Adipocyte (in vitro differentiated cells): Measurements from ENCODE around the gene FRMD4A.
A peak's percentile ranks its signal among the peaks of the same experiment; 100 is the strongest.
"Not testable (repeated sequence)": the region's sequence is repeated elsewhere in the genome, so short reads cannot be mapped to it uniquely, and the experiment has no call there.

Source experiments
- DNase-seq: peaks from one replicate; pipeline ENCODE4 v3.0.0-alpha.2; 2015; ENCODE audit warnings: low read depth
- H3K27me3 ChIP-seq: replicated peaks from 2 replicates; pipeline ENCODE4 v1.7.0; 2013; ENCODE audit warnings: mild to moderate bottlenecking, low read length, moderate library complexity; ENCODE audit not compliant: control insufficient read depth, insufficient read depth
- H3K36me3 ChIP-seq: 2 replicates; pipeline ENCODE4 v1.7.0; 2013; ENCODE audit warnings: low read length, mild to moderate bottlenecking, moderate library complexity; ENCODE audit not compliant: control insufficient read depth, insufficient read depth, severe bottlenecking
- H3K4me1 ChIP-seq: 2 replicates; pipeline ENCODE4 v1.7.0; 2013; ENCODE audit warnings: mild to moderate bottlenecking, low read length, moderate library complexity; ENCODE audit not compliant: control insufficient read depth, insufficient read depth
- H3K4me3 ChIP-seq: 2 replicates; pipeline ENCODE4 v1.7.0; 2013; ENCODE audit warnings: mild to moderate bottlenecking, low read length, moderate library complexity
- H3K9ac ChIP-seq: 2 replicates; pipeline ENCODE4 v1.7.0; 2013; ENCODE audit warnings: mild to moderate bottlenecking, low read length, moderate library complexity
- H3K9me3 ChIP-seq: 2 replicates; pipeline ENCODE4 v1.7.0; 2013; ENCODE audit warnings: mild to moderate bottlenecking, low read length, moderate library complexity; ENCODE audit not compliant: control insufficient read depth

FRMD4A gene

GRCh38 chr10:13792006-13792405 lies 538.7 kb downstream of the FRMD4A start:
- DNase-seq: no peak
- Histone ChIP-seq H3K36me3 (peaks cover 71% of the 10 kb centered on the region), H3K9me3 (no peaks in the 10 kb centered on the region), H3K9ac (no peak overlapping the region), H3K27me3 (no peaks in the 10 kb centered on the region), H3K4me1 (peaks cover 22% of the 10 kb centered on the region), H3K4me3 (no peak overlapping the region)

GRCh38 chr10:13791483-13791882 lies 539.2 kb downstream of the FRMD4A start:
- Histone ChIP-seq H3K36me3 (peaks cover 68% of the 10 kb centered on the region), H3K4me3 (no peak overlapping the region), H3K9ac (no peak overlapping the region), H3K9me3 (no peaks in the 10 kb centered on the region), H3K27me3 (no peaks in the 10 kb centered on the region), H3K4me1 (peaks cover 22% of the 10 kb centered on the region)
- DNase-seq: no peak

- H3K9me3 ChIP-seq: no peaks in the 10 kb centered on the region
- H3K36me3 ChIP-seq: peaks cover 56% of the 10 kb centered on the region
- H3K4me1 ChIP-seq: peaks cover 22% of the 10 kb centered on the region
- H3K4me3 ChIP-seq: no peak overlapping the region
- no peak for DNase-seq
- no peak overlapping the region for H3K9ac ChIP-seq
- no peaks in the 10 kb centered on the region for H3K27me3 ChIP-seq
Measured at GRCh38 chr10:13790196-13790595, 540.5 kb downstream of the FRMD4A start.

GRCh38 chr10:13789448-13789829 lies 541.3 kb downstream of the FRMD4A start:
- no peaks in the 10 kb centered on the region for H3K9me3 ChIP-seq
- H3K4me3 ChIP-seq: no peak overlapping the region
- H3K36me3 ChIP-seq: peaks cover 49% of the 10 kb centered on the region
- DNase-seq: no peak
- no peaks in the 10 kb centered on the region for H3K27me3 ChIP-seq
- peaks cover 22% of the 10 kb centered on the region for H3K4me1 ChIP-seq
- H3K9ac ChIP-seq: peak overlapping the region; percentile 63

- Histone ChIP-seq H3K4me1 (peaks cover 22% of the 10 kb centered on the region), H3K9ac (peak overlapping the region; percentile 63), H3K9me3 (no peaks in the 10 kb centered on the region), H3K4me3 (no peak overlapping the region), H3K27me3 (no peaks in the 10 kb centered on the region), H3K36me3 (peaks cover 44% of the 10 kb centered on the region)
- DNase-seq: peak; percentile 41
Measured at GRCh38 chr10:13788711-13789447, 541.8 kb downstream of the FRMD4A start.

DNA sequence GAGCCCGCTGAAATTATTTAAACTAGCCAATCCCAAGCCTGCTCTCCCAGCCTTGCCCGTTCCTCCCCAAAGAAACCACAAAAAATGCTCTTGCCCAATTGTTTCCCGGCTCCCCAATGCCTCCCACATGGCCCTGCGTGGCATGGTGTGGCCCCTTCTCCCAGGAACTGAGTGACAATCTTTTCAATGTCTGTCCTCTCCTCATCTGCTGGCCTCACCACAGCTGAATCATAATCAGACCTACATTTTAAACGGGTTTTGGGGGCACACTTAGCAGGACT lies 542.5 kb downstream of the FRMD4A start:
- Histone ChIP-seq H3K4me3 (no peak overlapping the region), H3K4me1 (peaks cover 22% of the 10 kb centered on the region), H3K9ac (peak overlapping the region; percentile 63), H3K27me3 (no peaks in the 10 kb centered on the region), H3K9me3 (no peaks in the 10 kb centered on the region), H3K36me3 (peaks cover 42% of the 10 kb centered on the region)
- DNase-seq: no peak

DNA sequence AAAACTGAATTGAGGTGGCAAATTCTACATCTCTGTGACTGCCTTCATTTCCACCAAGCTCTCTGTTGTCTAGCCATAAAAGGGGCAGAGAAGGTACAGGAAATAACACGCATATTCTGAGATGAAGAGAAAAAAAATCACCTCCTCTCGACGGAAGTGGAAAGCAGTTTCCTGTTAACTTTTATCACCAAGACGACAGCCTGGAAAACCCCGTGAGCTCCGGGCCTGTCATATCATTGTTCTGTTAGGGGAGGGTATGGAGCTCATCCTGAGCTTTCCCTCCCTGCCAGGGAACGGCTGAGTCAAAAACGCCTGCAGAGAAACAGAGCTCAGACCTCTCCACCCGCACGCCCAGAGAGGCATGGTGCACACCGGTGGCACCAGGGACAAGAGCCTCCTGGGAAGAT lies 543.7 kb downstream of the FRMD4A start:
- Histone ChIP-seq H3K9me3 (no peaks in the 10 kb centered on the region), H3K27me3 (no peaks in the 10 kb centered on the region), H3K4me3 (no peak overlapping the region), H3K4me1 (peaks cover 22% of the 10 kb centered on the region), H3K36me3 (peaks cover 35% of the 10 kb centered on the region), H3K9ac (no peak overlapping the region)
- no peak for DNase-seq

GRCh38 chr10:13784067-13784466 lies 546.7 kb downstream of the FRMD4A start:
- peaks cover 18% of the 10 kb centered on the region for H3K4me1 ChIP-seq

DNA sequence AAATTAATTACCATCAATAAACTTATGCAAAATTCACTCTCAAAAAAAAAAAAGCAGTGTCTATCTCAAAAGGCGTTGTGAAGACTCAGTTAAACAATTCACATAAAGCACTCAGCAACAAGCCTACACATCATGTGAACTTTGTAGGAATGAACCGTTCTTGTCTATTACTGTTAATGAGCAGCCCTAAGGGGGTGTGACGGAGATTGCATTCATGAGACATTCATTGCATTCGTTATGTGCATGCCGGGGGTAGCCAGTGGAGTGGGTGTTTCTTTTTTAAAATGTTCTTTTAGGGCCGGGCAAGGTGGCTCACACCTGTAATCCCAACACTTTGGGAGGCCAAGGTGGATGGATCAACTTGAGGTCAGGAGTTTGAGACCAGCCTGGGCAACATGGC lies 551.0 kb downstream of the FRMD4A start:
- Histone ChIP-seq H3K9ac (no peak overlapping the region), H3K4me1 (peaks cover 29% of the 10 kb centered on the region), H3K27me3 (no peaks in the 10 kb centered on the region), H3K4me3 (no peak overlapping the region), H3K36me3 (peaks cover 36% of the 10 kb centered on the region), H3K9me3 (no peaks in the 10 kb centered on the region)
- DNase-seq: no peak

More at GRCh38 chr10:13784067-13784466, 546.7 kb downstream of the FRMD4A start:
- no peaks in the 10 kb centered on the region for H3K27me3 ChIP-seq
- DNase-seq: no peak
- peaks cover 28% of the 10 kb centered on the region for H3K36me3 ChIP-seq
- no peak overlapping the region for H3K9ac ChIP-seq
- H3K9me3 ChIP-seq: no peaks in the 10 kb centered on the region
- H3K4me3 ChIP-seq: no peak overlapping the region

DNA sequence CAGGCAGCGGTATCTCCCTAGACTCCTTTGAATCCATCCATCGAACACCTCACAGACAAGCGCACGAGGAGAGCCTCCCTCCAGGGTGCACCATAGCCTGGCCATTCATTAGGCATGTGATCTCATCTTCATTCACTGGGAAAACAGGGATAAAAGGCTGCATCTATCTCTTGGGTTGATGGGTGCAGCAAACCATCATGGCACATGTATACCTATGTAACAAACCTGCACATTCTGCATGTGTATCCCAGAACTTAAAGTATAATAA lies 552.1 kb downstream of the FRMD4A start:
- H3K36me3 ChIP-seq: peaks cover 35% of the 10 kb centered on the region
- DNase-seq: not testable (repeated sequence)

DNA sequence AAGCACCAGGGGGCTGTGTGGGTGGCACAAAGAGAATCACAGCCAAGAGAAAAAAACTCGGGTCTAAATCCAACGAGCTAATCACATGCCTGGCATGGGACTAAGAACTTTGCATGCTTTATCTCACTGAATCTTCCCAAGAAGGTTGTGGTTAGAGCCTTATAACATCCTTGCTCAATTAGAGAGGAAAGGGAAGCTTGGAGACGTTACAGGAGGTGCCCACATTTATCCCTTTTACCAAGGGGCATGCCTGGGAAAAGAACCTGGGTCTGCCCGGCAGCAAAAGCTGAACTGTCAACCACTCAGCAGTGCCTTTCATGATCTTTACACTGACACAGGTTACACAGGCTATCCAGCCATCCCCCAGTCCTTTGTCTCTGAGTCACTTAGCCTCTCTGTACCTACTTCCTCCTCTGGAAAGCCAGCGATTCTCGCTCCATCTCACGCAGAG lies 553.8 kb downstream of the FRMD4A start:
- peak; percentile 18 for DNase-seq

More for the DNA sequence above, 552.1 kb downstream of the FRMD4A start:
- not testable (repeated sequence) for H3K27me3 ChIP-seq, H3K9ac ChIP-seq, H3K9me3 ChIP-seq, H3K4me3 ChIP-seq
- peaks cover 29% of the 10 kb centered on the region for H3K4me1 ChIP-seq

More for the DNA sequence above, 553.8 kb downstream of the FRMD4A start:
- no peaks in the 10 kb centered on the region for H3K27me3 ChIP-seq
- no peak overlapping the region for H3K4me3 ChIP-seq
- no peaks in the 10 kb centered on the region for H3K9me3 ChIP-seq
- H3K4me1 ChIP-seq: peaks cover 29% of the 10 kb centered on the region
- no peak overlapping the region for H3K9ac ChIP-seq
- H3K36me3 ChIP-seq: peaks cover 39% of the 10 kb centered on the region
